KOPT-K1 (cell line): ENCODE data around the gene SNRPE.
"Not testable (repeated sequence)": the region's sequence is repeated elsewhere in the genome, so short reads cannot be mapped to it uniquely, and the experiment has no call there.

ENCODE experiments used
- H3K27ac ChIP-seq: fragments of 200-600 bp; sonication (generic); 2 replicates; pipeline ENCODE4 v1.5.1; 2016; ENCODE audit warnings: antibody characterized with exemption, mild to moderate bottlenecking, low read depth, low read length; ENCODE audit not compliant: poor library complexity, severe bottlenecking
- H3K36me3 ChIP-seq: fragments of 200-600 bp; sonication (generic); 2 replicates; pipeline ENCODE4 v1.5.1; 2017; ENCODE audit warnings: antibody characterized with exemption, mild to moderate bottlenecking, low read length, moderate library complexity; ENCODE audit not compliant: insufficient read depth
- H3K9me3 ChIP-seq: fragments of 200-600 bp; sonication (generic); 2 replicates; pipeline ENCODE4 v1.5.1; 2017; ENCODE audit warnings: antibody characterized with exemption, low read length, mild to moderate bottlenecking; ENCODE audit not compliant: insufficient read depth, poor library complexity, severe bottlenecking

The SNRPE gene

GRCh38 chr1:203861379-203862184 lies at the start of gene SNRPE:
SNRPE (plus strand) TSS chr1:203861599; CDS start chr1:203861660, 61 bp downstream.
- no peaks in the 10 kb centered on the region for H3K9me3 ChIP-seq
- peak within 1 kb of the TSS; percentile 91 for H3K27ac ChIP-seq
- peaks cover 41% of the 10 kb centered on the region for H3K36me3 ChIP-seq

GRCh38 chr1:203813581-203814341 lies 47.6 kb upstream of the SNRPE start:
- Histone ChIP-seq H3K36me3 (peaks cover 96% of the 10 kb centered on the region), H3K9me3 (no peaks in the 10 kb centered on the region), H3K27ac (no peak overlapping the region)

- no peak overlapping the region for H3K27ac ChIP-seq
- no peaks in the 10 kb centered on the region for H3K9me3 ChIP-seq
- peaks cover 97% of the 10 kb centered on the region for H3K36me3 ChIP-seq
Measured at GRCh38 chr1:203818399-203818798, 43.0 kb upstream of the SNRPE start.

- no peak overlapping the region for H3K27ac ChIP-seq
- H3K36me3 ChIP-seq = peaks cover 97% of the 10 kb centered on the region
- H3K9me3 ChIP-seq = no peaks in the 10 kb centered on the region
Measured at GRCh38 chr1:203823306-203823705, 38.1 kb upstream of the SNRPE start.

- Histone ChIP-seq H3K9me3 (no peaks in the 10 kb centered on the region), H3K36me3 (peaks cover 98% of the 10 kb centered on the region), H3K27ac (no peak overlapping the region)
Measured at GRCh38 chr1:203826175-203826574, 35.2 kb upstream of the SNRPE start.

GRCh38 chr1:203828002-203828401 lies 33.4 kb upstream of the SNRPE start:
- Histone ChIP-seq H3K36me3 (peaks cover 98% of the 10 kb centered on the region), H3K27ac (no peak overlapping the region), H3K9me3 (no peaks in the 10 kb centered on the region)

- Histone ChIP-seq H3K27ac (no peak overlapping the region), H3K36me3 (peaks cover 98% of the 10 kb centered on the region), H3K9me3 (no peaks in the 10 kb centered on the region)
Measured at GRCh38 chr1:203828503-203828902, 32.9 kb upstream of the SNRPE start.

GRCh38 chr1:203829247-203829646 lies 32.2 kb upstream of the SNRPE start:
- not testable (repeated sequence) for H3K9me3 ChIP-seq, H3K27ac ChIP-seq
- peaks cover 98% of the 10 kb centered on the region for H3K36me3 ChIP-seq

GRCh38 chr1:203835476-203835875 lies 25.9 kb upstream of the SNRPE start:
- H3K9me3 ChIP-seq = peaks cover 4% of the 10 kb centered on the region
- H3K36me3 ChIP-seq = peaks cover 100% of the 10 kb centered on the region
- H3K27ac ChIP-seq = no peak overlapping the region

- Histone ChIP-seq H3K36me3 (peaks cover 94% of the 10 kb centered on the region), H3K27ac (no peak overlapping the region), H3K9me3 (peaks cover 4% of the 10 kb centered on the region)
Measured at GRCh38 chr1:203839081-203839480, 22.3 kb upstream of the SNRPE start.

GRCh38 chr1:203840208-203840808 lies 21.1 kb upstream of the SNRPE start:
- peaks cover 4% of the 10 kb centered on the region for H3K9me3 ChIP-seq
- peaks cover 94% of the 10 kb centered on the region for H3K36me3 ChIP-seq
- H3K27ac ChIP-seq = no peak overlapping the region

- Histone ChIP-seq H3K27ac (no peak overlapping the region), H3K9me3 (peaks cover 4% of the 10 kb centered on the region), H3K36me3 (peaks cover 94% of the 10 kb centered on the region)
Measured at GRCh38 chr1:203842559-203842876, 18.9 kb upstream of the SNRPE start.

- Histone ChIP-seq H3K9me3 (peaks cover 4% of the 10 kb centered on the region), H3K27ac (no peak overlapping the region), H3K36me3 (peaks cover 94% of the 10 kb centered on the region)
Measured at GRCh38 chr1:203843435-203843834, 18.0 kb upstream of the SNRPE start.

GRCh38 chr1:203853112-203853511 lies 8.3 kb upstream of the SNRPE start:
- H3K27ac ChIP-seq, H3K9me3 ChIP-seq: not testable (repeated sequence)
- H3K36me3 ChIP-seq = peaks cover 80% of the 10 kb centered on the region

- peaks cover 38% of the 10 kb centered on the region for H3K36me3 ChIP-seq
- no peaks in the 10 kb centered on the region for H3K9me3 ChIP-seq
- no peak overlapping the region for H3K27ac ChIP-seq
Measured at GRCh38 chr1:203858055-203858454, 3.3 kb upstream of the SNRPE start.
